HG03558 (cell line): Measurements from ENCODE around the gene APBA1.

Experiments used
- ATAC-seq: cut with Tn5 transposase; IDR thresholded peaks from one replicate; pipeline ENCODE4 v1.9.1; 2021; ENCODE audit warnings: moderate number of reproducible peaks; ENCODE audit not compliant: unreplicated experiment; ENCODE audit errors: extremely low read depth

The APBA1 gene

GRCh38 chr9:69582018-69582417, 90.2 kb downstream of the APBA1 start:
- no peak for ATAC-seq

DNA sequence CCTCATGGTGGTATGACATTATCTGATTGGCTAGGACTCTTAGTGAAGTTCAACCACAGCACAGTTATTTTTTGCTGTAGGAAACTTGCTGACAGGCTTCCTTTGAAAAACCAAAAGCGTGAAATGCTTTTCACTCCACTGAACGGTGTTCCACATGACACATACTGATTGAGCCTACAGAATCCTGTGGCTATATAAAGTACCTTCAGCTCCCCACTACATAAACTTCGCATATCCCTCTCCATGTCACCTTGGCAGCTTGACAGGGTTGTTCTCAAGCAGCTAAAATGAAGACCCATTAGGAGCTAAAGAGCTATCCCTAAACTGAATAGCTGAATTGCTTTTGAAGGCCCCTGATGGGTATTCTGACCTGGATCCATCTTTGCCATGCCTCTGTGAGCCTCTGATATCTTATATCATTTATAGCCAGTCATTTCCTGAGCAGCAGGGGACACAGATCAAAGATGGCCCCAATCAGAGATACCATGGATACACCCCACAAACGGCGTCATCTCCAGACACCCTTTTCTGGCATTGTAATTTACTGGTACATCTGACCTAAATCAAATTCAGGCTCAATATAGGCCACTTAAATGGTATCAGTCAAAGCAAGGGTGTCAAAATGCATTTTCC, 91.5 kb downstream of the APBA1 start:
- no peak for ATAC-seq

DNA sequence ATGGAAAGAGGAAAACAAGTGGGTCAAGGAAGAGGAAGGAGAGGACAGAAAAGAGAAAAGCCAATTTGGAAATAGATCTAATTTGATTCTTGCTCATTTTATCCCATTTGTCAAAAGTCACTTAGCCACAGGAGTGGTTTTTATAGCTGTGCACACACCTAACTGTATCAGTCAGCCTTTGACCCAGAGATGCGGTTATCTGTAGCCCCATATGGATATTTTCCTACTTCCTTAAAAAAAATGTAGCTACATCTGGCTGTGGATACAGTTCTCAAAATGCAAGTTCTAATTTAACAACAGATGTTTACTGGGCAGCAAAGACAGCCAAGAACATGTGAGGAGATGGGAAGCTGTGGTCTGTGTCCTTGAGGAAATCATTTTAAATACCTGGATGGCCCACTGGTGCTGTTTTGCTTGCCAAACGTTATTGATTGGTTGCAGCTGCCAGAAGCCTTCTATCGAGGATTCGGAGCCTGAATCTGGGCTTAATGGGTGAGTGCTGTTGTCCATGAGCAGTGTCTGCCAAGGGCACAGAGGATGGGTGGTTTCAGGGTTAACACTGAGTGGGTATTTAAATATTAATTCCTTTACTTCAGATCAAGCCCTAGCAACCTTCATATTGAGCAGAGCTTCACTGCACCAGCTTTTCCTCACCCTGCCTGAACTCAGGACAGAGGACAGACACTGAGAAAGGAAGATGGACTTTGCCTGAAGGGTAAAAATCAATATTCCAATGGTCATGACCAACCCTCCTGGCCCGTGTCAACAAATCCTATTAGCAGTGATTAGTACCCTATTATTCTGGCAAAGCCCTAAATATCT, 92.2 kb downstream of the APBA1 start:
- ATAC-seq, result no peak

DNA sequence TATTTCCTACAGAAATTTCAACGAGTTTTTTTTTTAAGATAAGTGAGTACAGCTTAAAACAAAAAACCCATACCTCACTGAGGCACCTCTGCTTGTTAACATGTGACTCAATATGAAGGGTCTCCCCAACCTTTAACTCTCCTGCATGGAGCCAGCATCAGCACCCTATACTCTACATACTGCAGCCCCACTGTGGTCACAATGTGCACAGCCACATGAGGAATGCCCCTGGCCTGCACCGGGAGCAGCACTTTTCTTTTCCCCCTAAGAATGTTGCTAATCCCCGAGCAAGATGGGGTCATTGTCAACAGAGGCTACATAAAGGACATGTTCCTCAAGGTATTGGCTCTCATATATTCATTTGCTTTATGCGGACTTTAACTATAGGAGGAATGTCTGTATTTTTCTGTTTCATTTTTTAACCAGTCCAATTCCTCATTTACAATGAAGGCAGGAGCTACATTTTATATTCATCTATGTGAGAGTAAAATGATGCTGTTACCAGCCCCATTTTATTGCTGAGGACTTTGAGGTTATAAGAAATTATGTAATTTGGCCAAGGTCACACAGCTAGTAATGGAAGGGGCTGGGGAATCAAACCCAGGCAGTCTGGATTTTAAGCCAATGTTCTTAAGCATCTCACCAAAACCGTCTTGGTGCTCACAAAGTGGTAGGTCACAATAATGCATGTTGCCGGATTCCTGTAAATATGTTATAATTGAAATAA, 93.0 kb downstream of the APBA1 start:
- ATAC-seq, result no peak

- ATAC-seq, result no peak
These were observed 94.1 kb downstream of the APBA1 start for GRCh38 chr9:69578026-69578425.

GRCh38 chr9:69577123-69577522, 95.0 kb downstream of the APBA1 start:
- ATAC-seq, result no peak

DNA sequence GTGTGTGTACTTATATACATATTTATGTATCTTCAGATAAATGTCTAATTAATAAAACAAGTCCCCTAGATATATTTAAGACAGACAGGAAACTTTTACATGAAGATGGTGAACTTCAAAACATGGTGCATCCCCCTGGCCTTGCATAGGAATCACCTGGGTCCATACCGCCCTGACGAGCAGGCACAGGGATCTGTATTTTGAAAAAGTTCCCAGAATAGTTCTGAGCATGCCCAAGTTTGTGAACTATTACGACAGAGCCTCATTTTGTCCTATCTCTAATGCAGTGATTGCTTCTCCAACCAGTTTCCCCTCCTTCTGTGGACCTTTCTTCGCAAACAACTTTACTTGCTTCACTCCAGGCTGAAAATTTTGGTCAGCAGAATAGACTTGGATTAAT, 98.1 kb downstream of the APBA1 start:
- no peak for ATAC-seq

DNA sequence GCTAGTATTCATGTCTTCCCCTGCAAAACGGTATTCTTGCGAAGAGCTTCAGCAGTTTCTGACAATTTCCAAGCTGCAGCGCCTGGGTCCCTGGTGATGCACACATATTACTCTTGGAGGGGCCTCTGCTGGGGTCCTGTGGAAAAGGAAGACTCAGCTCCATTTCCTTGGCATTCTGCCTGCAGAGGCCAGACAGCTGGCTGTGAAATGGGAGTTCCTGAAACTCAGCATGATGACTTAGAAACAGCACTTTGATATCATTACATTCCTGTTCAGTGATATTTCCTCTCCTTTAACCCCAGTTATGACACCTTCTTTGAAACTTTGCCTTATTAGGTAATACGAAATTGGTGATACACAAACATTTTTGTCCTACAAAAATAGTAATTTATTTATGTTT, 98.5 kb downstream of the APBA1 start:
- no peak for ATAC-seq

- ATAC-seq, result no peak
These were observed 99.6 kb downstream of the APBA1 start for GRCh38 chr9:69572611-69573010.

- no peak for ATAC-seq
These were observed 101.1 kb downstream of the APBA1 start for GRCh38 chr9:69571032-69571431.

DNA sequence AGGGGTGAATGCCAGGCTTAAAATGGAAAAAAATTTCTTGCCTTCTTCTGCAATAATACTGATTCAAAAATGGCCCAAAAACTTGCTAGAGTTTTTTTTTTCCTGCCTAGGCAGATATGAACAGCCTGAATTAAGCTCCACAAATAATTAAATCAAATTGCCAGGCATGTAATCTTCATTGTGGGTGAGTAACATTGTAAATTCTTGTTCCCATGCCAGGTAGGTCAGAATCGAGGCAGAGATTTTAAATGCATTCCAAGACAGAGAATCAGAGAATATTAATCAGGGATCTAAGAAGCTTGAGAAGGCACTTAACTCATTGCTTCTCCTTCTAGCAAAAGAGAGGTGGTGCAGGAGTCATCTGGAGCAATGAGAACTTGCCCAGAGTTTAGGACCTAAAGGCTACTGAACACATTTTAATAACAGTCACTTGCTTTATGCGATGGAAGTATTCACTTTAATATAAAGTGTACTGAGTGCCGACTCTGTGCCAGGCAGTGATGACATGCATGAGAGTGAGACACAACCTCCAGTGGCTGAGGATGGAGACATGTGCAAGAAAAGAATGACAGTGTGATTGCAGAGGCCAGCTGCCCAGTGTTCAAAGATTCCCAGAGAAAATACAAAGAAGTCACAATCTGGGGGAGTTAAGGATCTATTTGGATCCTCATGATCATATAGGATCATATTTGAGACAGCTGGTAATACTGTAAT, 102.3 kb downstream of the APBA1 start:
- ATAC-seq, result no peak

DNA sequence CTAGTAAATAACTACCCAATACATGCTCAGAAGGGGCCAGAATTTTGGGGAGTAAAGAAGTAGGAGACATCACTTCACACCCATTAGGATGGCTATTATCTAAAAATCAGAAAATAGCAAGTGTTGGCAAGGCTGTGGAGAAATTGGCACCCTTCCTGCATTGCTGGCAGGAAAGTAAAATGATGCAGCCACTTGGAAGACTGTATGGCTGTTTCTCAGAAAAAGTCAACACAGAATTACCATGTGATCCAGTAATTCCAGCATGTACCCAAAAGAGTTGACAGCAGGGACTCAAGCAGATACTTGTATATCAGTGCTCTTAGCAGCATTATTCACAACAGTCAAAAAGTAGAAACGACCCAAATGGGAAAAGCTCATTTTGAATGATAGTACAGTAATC, 107.6 kb downstream of the APBA1 start:
- ATAC-seq, result no peak

DNA sequence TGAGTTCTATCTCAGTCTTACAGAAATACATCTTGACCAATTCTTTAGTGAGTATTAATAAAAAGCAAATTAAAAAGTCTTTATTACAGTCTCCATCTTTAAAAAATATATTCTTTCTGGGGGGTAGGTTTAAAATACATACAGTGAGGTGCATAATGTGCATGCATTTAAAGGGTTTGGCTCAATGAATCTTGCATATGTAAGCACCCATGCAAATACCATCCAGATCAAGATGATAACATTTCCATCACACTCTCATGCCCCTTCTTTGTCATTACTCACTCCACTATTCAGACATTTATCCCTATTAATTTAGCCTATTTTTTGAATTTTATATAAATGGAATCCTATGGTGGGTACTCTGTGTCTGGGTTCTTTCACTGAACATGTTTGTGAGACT, 113.0 kb downstream of the APBA1 start:
- no peak for ATAC-seq

- no peak for ATAC-seq
These were observed 115.5 kb downstream of the APBA1 start for GRCh38 chr9:69556707-69557106.

DNA sequence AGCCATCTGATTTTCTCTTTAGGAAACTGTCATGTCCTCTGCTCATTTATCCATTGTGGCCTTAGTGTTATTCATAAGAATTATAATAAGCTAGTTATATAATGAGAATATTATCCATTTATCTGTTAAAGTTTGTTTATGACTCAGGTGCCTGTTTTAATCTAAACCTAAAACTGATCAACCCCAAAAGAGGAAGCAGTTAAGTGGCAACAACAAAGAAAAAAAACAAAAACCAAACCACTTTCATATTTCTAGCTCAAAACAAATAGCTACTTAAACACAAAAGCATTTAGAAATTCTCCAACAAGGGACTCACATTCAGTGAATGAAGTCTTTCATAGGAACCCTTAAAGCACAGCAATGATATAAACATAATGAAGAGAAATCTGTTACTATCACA, 116.4 kb downstream of the APBA1 start:
- ATAC-seq, result no peak

- ATAC-seq, result no peak
These were observed 117.2 kb downstream of the APBA1 start for GRCh38 chr9:69554945-69555344.

DNA sequence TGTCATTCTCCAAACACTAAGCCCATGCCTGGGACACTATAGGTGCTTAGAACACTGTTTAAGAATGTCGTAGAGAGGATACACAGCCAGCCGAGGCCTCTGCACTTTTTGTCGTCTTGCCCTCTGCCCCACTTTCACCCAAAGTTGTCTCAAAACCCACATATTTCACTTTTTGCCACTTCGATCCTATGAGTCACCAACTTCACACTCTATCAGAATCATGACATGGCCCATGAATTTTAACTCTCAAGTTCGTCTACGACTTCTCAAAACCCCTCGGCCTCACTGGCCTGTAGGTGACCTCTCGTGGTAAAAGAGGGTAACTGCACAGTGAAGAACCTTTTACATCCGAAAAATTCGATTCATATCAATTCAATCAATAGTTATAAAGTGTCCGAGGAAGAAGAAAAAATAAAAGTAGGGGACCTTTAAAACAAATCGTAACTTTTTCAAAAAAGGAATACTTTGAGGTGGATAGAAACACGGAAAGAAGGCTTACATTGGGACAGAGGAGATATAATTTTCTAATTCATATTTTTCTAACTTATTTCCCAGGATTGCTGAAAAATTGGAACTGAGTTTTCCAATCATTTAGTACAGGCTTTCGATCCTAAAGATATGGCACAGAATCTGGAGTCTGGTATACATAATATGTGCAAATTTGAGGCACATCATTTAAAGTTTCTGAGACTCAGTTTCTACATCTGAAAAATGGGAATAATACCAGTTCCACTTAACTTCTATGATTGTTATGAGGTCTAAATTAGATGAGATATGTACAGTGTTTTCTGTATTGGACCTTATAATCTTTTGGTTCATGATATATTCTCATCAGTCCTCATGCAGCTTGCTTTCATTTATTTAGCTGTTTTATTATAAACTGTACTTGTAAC, 122.6 kb downstream of the APBA1 start:
- ATAC-seq, result no peak

DNA sequence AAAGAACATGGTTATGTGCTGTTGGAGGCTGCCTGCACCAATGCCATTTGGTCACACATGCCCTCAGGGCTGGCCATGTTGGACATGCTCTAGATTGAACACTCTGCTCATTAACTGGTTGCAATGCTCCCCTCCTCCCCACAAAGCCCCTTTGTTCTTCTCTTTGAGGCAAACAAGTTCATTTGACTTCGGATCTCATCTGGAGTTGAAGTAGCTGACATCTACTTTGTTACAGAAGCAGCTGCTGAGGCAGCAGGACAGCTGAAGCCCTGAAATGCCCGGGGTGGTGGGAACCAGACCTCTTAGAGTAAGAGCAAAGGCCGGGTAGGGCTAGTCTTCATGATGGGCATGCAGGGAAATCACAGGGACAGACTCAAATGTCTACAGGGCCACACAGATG, 123.5 kb downstream of the APBA1 start:
- ATAC-seq, result no peak

DNA sequence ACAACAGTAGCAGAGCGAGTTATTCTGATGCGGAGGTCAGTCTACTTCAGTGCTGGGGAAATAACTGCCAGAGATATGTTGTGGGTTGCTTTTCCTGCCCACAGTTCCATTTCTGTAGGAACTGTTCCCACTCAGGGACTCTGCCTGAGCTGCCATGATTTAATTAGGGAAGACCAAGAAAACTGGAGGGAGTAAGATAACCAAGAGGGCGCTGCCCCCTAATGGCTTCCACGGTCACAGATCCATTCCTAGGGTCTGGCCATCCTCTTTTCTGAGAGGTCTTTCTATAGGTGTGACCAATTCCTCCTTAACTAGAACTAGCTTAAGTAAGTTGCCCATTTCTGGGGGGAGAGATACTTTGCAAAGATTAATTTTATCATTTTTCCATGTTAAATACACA, 125.9 kb downstream of the APBA1 start:
- ATAC-seq, result no peak
